ENCODE data around the gene ZFYVE16. TPM values are rescaled to one million over a fixed set of nuclear protein-coding genes. Genes with fewer than 3 reads are reported as not detected.

Gene ZFYVE16
- total and polyA plus RNA-seq, 2 of the 13 experiments (the other 11 are each of a cell fraction or from before 2014, with no cell fraction given) = 9.3 to 33.3 TPM

- TF ChIP-seq BCL3 (CRISPR knock-in tag; IDR thresholded peaks at IDR 0.05) (peak; percentile 88; the same call in 1 of the 2 replicates), ZNF580 (CRISPR knock-in tag; IDR thresholded peaks at IDR 0.05; ENCODE audit: borderline replicate concordance, low read depth) (no peak; the same call in 1 of the 2 replicates), REPIN1 (CRISPR knock-in tag; IDR thresholded peaks at IDR 0.05; ENCODE audit: borderline replicate concordance, low read depth) (no peak; the same call in 1 of the 2 replicates), ZNF251 (CRISPR knock-in tag; IDR thresholded peaks at IDR 0.05) (no peak), ARHGAP35 (CRISPR knock-in tag; IDR thresholded peaks at IDR 0.05; ENCODE audit: borderline replicate concordance) (no peak; the same call in 1 of the 2 replicates), MTA1 (CRISPR knock-in tag; IDR thresholded peaks at IDR 0.05; ENCODE audit: borderline replicate concordance) (peak; percentile 92), TRIM22 (IDR thresholded peaks at IDR 0.05) (no peak), KLF6 (CRISPR knock-in tag; IDR thresholded peaks at IDR 0.05) (peak; percentile 71), KAT2B (IDR thresholded peaks at IDR 0.05; ENCODE audit: borderline replicate concordance, low read depth, low read length) (no peak), RFXANK (CRISPR knock-in tag; IDR thresholded peaks at IDR 0.05) (no peak), EZH2 (conservative IDR thresholded peaks at IDR 0.05; ENCODE audit: low read depth, low read length) (no peak), ZNF510 (CRISPR knock-in tag; IDR thresholded peaks at IDR 0.05; ENCODE audit: low read depth) (0 out of 2 replicates have a peak, but pooled peaks have one; percentile 79), ELF1 (CRISPR knock-in tag; IDR thresholded peaks at IDR 0.05) (peak; percentile 96), MATR3 (CRISPR knock-in tag; IDR thresholded peaks at IDR 0.05) (no peak), JUND (CRISPR knock-in tag; IDR thresholded peaks at IDR 0.05) (no peak; the same call in 1 of the 2 replicates), E2F2 (CRISPR knock-in tag; IDR thresholded peaks at IDR 0.05; ENCODE audit: borderline replicate concordance) (no peak), KDM4B (CRISPR knock-in tag; IDR thresholded peaks at IDR 0.05) (peak; percentile 34; the same call in 1 of the 2 replicates), ZNF329 (CRISPR knock-in tag; IDR thresholded peaks at IDR 0.05; ENCODE audit: low read depth) (peak; percentile 73; the same call in 1 of the 2 replicates), ZNF12 (CRISPR knock-in tag; IDR thresholded peaks at IDR 0.05) (no peak), GATAD1 (CRISPR knock-in tag; IDR thresholded peaks at IDR 0.05) (no peak; the same call in 1 of the 2 replicates), ZBTB1 (CRISPR knock-in tag; IDR thresholded peaks at IDR 0.05; ENCODE audit: borderline replicate concordance) (no peak), BRD4 (CRISPR knock-in tag; IDR thresholded peaks at IDR 0.05) (no peak; the same call in 1 of the 2 replicates)
- TF ChIP-seq, protein P1, sequence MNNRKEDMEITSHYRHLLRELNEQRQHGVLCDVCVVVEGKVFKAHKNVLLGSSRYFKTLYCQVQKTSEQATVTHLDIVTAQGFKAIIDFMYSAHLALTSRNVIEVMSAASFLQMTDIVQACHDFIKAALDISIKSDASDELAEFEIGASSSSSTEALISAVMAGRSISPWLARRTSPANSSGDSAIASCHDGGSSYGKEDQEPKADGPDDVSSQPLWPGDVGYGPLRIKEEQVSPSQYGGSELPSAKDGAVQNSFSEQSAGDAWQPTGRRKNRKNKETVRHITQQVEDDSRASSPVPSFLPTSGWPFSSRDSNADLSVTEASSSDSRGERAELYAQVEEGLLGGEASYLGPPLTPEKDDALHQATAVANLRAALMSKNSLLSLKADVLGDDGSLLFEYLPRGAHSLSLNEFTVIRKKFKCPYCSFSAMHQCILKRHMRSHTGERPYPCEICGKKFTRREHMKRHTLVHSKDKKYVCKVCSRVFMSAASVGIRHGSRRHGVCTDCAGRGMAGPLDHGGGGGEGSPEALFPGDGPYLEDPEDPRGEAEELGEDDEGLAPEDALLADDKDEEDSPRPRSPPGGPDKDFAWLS (CRISPR knock-in tag; IDR thresholded peaks at IDR 0.05; ENCODE audit: borderline replicate concordance) = no peak
- TF ChIP-seq, protein P2, sequence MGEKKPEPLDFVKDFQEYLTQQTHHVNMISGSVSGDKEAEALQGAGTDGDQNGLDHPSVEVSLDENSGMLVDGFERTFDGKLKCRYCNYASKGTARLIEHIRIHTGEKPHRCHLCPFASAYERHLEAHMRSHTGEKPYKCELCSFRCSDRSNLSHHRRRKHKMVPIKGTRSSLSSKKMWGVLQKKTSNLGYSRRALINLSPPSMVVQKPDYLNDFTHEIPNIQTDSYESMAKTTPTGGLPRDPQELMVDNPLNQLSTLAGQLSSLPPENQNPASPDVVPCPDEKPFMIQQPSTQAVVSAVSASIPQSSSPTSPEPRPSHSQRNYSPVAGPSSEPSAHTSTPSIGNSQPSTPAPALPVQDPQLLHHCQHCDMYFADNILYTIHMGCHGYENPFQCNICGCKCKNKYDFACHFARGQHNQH (CRISPR knock-in tag; IDR thresholded peaks at IDR 0.05) = peak; percentile 22
These were observed at the start of gene ZFYVE16 (continued) for GRCh38 chr5:80407735-80408483.
